ENCODE results near the gene IDE.

DNA sequence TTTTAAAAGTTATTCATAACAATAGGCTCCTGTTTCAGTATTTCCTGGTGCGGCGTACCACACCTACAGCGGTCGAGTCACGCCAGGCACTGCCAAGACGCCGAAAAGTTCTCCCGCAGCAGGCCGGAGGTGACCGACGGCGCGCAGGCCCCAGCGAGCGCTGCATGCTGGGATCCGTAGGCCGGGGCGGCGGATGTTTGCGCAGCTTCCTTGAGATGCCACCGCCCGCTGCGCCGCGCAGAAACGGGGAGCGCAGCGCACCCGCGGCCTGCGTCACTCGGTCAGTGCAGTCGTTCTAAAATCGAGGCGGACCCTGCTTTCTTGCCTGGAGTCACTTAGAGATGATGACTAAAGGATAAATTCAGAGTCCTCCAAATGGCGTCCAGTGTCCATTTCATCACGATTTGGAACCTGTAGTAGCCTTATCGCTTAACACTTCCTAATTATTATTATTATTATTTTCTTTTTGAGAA, 17.7 kb upstream of the IDE start:
- TF ChIP-seq CTCF (IDR thresholded peaks at IDR 0.05) (no peak), POLR2A (IDR thresholded peaks at IDR 0.05) (peak; percentile 78)

All from right lobe of liver (tissue), 4 donors.